Measurements from ENCODE around the gene USP48.

The USP48 gene

GRCh38 chr1:21633992-21634805 lies 148.8 kb downstream of the USP48 start:
- TF ChIP-seq NFIC (IDR thresholded peaks at IDR 0.05) (peak; percentile 90), MAX (IDR thresholded peaks at IDR 0.05) (peak; percentile 59; the same call in 1 of the 2 replicates), TEAD4 (IDR thresholded peaks at IDR 0.05) (peak; percentile 74), CEBPB (IDR thresholded peaks at IDR 0.05) (no peak), REST (IDR thresholded peaks at IDR 0.05; ENCODE audit: low read depth) (0 out of 2 replicates have a peak, but pooled peaks have one; percentile 19), YY1 (IDR thresholded peaks at IDR 0.05; ENCODE audit: low read depth) (no peak; the same call in 1 of the 2 replicates), TCF12 (IDR thresholded peaks at IDR 0.05; ENCODE audit: low read depth) (peak; percentile 90), TAF1 (IDR thresholded peaks at IDR 0.05; ENCODE audit: low read depth) (peak; percentile 30; the same call in 1 of the 2 replicates), EGR1 (IDR thresholded peaks at IDR 0.05) (0 out of 2 replicates have a peak, but pooled peaks have one; percentile 21), EP300 (IDR thresholded peaks at IDR 0.05; ENCODE audit: borderline replicate concordance) (peak; percentile 88), CREB1 (IDR thresholded peaks at IDR 0.05; ENCODE audit: low read depth) (no peak), RAD21 (IDR thresholded peaks at IDR 0.05; ENCODE audit: low read depth) (peak; percentile 23; the same call in 1 of the 2 replicates), FOXM1 (IDR thresholded peaks at IDR 0.05; ENCODE audit: borderline replicate concordance, low read depth) (peak; percentile 77), ZBTB7A (IDR thresholded peaks at IDR 0.05; ENCODE audit: low read depth) (peak; percentile 71)
- TF ChIP-seq, protein P1, sequence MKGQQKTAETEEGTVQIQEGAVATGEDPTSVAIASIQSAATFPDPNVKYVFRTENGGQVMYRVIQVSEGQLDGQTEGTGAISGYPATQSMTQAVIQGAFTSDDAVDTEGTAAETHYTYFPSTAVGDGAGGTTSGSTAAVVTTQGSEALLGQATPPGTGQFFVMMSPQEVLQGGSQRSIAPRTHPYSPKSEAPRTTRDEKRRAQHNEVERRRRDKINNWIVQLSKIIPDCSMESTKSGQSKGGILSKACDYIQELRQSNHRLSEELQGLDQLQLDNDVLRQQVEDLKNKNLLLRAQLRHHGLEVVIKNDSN (IDR thresholded peaks at IDR 0.05) = peak; percentile 73

- TF ChIP-seq ZBTB7A (IDR thresholded peaks at IDR 0.05; ENCODE audit: low read depth) (peak; percentile 76), NFIC (IDR thresholded peaks at IDR 0.05) (0 out of 2 replicates have a peak, but pooled peaks have one; percentile 16), TCF12 (IDR thresholded peaks at IDR 0.05; ENCODE audit: low read depth) (no peak; the same call in 1 of the 2 replicates)
Observed at GRCh38 chr1:21633141-21633755, 149.7 kb downstream of the USP48 start.

DNA sequence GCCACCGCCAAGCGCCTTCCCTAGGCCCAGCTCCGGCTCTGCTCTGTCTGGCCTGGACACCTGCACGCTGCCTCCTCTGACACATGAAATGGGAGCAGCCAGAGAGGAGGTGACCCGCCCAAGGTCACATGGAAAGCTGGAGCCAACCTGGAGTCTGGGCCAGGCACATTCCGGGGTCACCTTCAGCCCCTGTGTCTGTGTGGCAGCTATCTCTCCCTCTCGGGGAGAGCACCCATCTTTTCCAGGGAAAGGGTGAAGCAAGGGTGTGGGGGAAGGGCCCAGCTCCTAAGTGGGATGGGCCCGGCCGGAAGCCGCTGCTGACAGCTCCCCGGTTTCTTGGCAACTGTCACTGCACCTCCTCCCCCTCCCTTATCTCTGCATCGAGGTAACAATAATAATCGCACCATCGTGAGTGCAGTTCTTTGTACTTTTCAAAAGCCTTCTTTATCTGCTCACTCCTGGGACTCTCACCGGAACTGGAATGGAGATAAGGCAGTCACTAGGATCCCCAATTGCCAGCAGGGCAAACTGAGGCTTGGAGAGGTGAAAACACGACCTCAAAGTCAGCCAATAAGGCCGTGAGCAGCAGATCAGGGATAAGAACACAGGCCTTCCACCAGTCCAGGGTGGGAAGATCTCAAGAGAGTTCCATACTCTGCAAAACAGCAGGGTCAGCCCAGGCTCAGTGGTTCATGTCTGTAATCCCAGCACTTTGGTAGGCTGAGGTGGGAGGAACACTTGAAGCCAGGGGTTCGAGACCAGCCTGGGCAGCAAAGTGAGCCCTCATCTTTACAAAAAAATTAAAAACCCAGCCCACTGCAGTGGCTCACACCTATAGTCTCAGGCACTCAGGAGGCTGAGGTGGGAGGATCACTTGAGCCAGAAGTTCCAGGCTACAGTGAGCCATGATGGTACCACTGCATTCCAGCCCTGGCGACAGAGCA lies 150.7 kb downstream of the USP48 start:
- TF ChIP-seq, protein P1 (IDR thresholded peaks at IDR 0.05) = peak; percentile 40; the same call in 1 of the 2 replicates
- no peak for TF ChIP-seq CEBPB (IDR thresholded peaks at IDR 0.05)
- TF ChIP-seq RAD21 (IDR thresholded peaks at IDR 0.05; ENCODE audit: low read depth) = no peak
- no peak for TF ChIP-seq YY1 (IDR thresholded peaks at IDR 0.05; ENCODE audit: low read depth)
- TF ChIP-seq TAF1 (IDR thresholded peaks at IDR 0.05; ENCODE audit: low read depth) = no peak
- no peak; the same call in none of the 2 replicates for TF ChIP-seq MAX (IDR thresholded peaks at IDR 0.05)
- no peak for TF ChIP-seq EGR1 (IDR thresholded peaks at IDR 0.05)
- no peak for TF ChIP-seq CREB1 (IDR thresholded peaks at IDR 0.05; ENCODE audit: low read depth)
- TF ChIP-seq NFIC (IDR thresholded peaks at IDR 0.05) = peak; percentile 49; the same call in 1 of the 2 replicates
- no peak; the same call in 1 of the 2 replicates for TF ChIP-seq TCF12 (IDR thresholded peaks at IDR 0.05; ENCODE audit: low read depth)

- TF ChIP-seq TEAD4 (IDR thresholded peaks at IDR 0.05) = peak; percentile 64
- TF ChIP-seq REST (IDR thresholded peaks at IDR 0.05; ENCODE audit: low read depth) = no peak
Observed at GRCh38 chr1:21630571-21631343, 152.2 kb downstream of the USP48 start.

Measured in Ishikawa (cell line).